ENCODE results near the gene ZNF507. TPM values are rescaled to one million over a fixed set of nuclear protein-coding genes. Genes with fewer than 3 reads are reported as not detected.
A peak's percentile ranks its signal among the peaks of the same experiment; 100 is the strongest.
"Not testable (repeated sequence)": the region's sequence is repeated elsewhere in the genome, so short reads cannot be mapped to it uniquely, and the experiment has no call there.

The ZNF507 gene
- total RNA-seq, 1 donor from 2014 or later: 6.4 TPM

GRCh38 chr19:32377088-32377487 is 31.7 kb downstream of the ZNF507 start:
- Histone ChIP-seq H3K4me1 (peaks cover 0 to 12% of the 10 kb centered on the region in 2 donors), H3K36me3 (peaks cover 4 to 43% of the 10 kb centered on the region in 2 donors)
- H3K4me3 ChIP-seq; H3K27me3 ChIP-seq; DNase-seq (ENCODE audit: low spot score in 2 of 2); H3K27ac ChIP-seq; H3K9me3 ChIP-seq: not testable (repeated sequence)
- peak in 2 of 3 experiments; percentile 17 to 47 for TF ChIP-seq CTCF (IDR thresholded peaks at IDR 0.05)
- intact Hi-C loops (cut with DNase I): loop anchor here (5.0 kb wide), 2 partner anchors 40 to 90 kb away; no protein-coding TSS in a partner anchor

GRCh38 chr19:32380269-32380668 is 34.9 kb downstream of the ZNF507 start:
- no peaks in the 10 kb centered on the region for H3K27me3 ChIP-seq
- H3K9me3 ChIP-seq: no peaks in the 10 kb centered on the region
- no peak overlapping the region for H3K27ac ChIP-seq
- H3K36me3 ChIP-seq: peaks cover 17 to 57% of the 10 kb centered on the region in 2 donors
- no peaks in the 10 kb centered on the region for H3K4me1 ChIP-seq
- no peak overlapping the region for H3K4me3 ChIP-seq
- DNase-seq (ENCODE audit: low spot score in 2 of 2): no peak
- intact Hi-C loops (cut with DNase I): no loop called here
- no peak for TF ChIP-seq CTCF (IDR thresholded peaks at IDR 0.05)

- TF ChIP-seq CTCF (IDR thresholded peaks at IDR 0.05): no peak
- peaks cover 8 to 24% of the 10 kb centered on the region in 2 donors for H3K36me3 ChIP-seq
- H3K9me3 ChIP-seq: no peaks in the 10 kb centered on the region
- intact Hi-C loops (cut with DNase I): no loop called here
- peaks cover 0 to 5% of the 10 kb centered on the region in 2 donors for H3K4me1 ChIP-seq
- no peaks in the 10 kb centered on the region for H3K27me3 ChIP-seq
- no peak overlapping the region for H3K4me3 ChIP-seq
- H3K27ac ChIP-seq: peak overlapping the region in 1 of 2 donors; percentile 68
- peak in 1 of 2 donors; percentile 78 for DNase-seq (ENCODE audit: low spot score in 2 of 2)
Observed at GRCh38 chr19:32387701-32388392, 42.4 kb downstream of the ZNF507 start.

GRCh38 chr19:32388393-32388855 is 43.0 kb downstream of the ZNF507 start:
- TF ChIP-seq CTCF (IDR thresholded peaks at IDR 0.05): no peak
- H3K4me1 ChIP-seq: peaks cover 0 to 5% of the 10 kb centered on the region in 2 donors
- H3K36me3 ChIP-seq: peaks cover 3 to 18% of the 10 kb centered on the region in 2 donors
- no peak overlapping the region for H3K27ac ChIP-seq
- no peaks in the 10 kb centered on the region for H3K27me3 ChIP-seq
- no peaks in the 10 kb centered on the region for H3K9me3 ChIP-seq
- intact Hi-C loops (cut with DNase I): no loop called here
- no peak overlapping the region for H3K4me3 ChIP-seq
- DNase-seq (ENCODE audit: low spot score in 2 of 2): no peak

GRCh38 chr19:32392901-32393300 is 47.5 kb downstream of the ZNF507 start:
- intact Hi-C loops (cut with DNase I): no loop called here
- no peak for TF ChIP-seq CTCF (IDR thresholded peaks at IDR 0.05)
- Histone ChIP-seq H3K4me3 (no peak overlapping the region), H3K9me3 (no peaks in the 10 kb centered on the region), H3K27me3 (no peaks in the 10 kb centered on the region), H3K4me1 (peaks cover 0 to 3% of the 10 kb centered on the region in 2 donors), H3K36me3 (peaks cover 0 to 2% of the 10 kb centered on the region in 2 donors), H3K27ac (no peak overlapping the region)
- DNase-seq (ENCODE audit: low spot score in 2 of 2): no peak

Data from ascending aorta (tissue), 2 donors.